Measurements from ENCODE around the gene CORT.

CORT gene

DNA sequence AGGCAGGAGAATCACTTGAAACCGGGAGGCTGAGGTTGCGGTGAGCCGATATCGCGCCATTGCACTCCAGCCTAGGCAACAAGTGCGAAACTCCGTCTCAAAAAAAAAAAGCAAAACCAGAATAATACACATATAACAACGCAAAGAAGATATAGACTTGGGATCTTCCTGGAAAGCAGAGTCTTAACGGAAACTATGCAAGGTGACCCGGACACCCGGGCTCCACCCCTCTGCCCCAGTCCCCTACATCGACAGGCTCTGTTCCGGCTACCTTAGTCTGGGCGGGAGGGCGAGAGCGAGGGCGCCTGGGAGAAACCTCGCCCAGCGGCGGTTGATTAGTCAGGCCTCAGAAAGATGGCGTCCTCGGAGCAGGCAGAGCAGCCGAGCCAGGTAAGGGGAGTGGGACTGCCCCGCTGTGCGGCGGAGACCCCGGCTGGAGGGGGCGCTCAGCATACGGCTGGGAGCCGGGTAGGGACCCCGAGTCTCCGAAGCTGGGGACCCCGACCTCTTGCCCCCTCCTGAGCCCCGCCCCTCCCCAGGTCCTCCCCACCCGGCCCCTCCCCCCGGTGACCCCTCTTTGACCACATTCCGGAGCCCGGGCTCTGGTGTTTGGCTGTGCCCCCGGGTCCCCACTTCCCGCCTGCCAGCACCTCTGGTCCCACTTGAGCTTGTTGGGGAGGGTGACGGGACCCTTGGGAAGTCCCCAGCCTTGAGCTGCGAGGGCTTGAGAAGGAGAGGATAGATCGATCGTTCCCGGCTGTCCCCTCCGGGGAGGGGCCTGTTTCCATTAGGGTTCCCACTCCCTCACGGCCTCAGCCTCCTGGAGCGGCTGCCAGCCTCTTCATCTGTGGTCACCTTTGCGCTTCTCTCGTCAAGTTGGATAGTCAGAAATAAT is 25.0 kb downstream of the CORT start, which contains the start of gene PEX14:
PEX14 (plus strand) TSS at position 338 of the 895 bp plus-strand sequence; CDS start at position 355, 17 bp downstream.
- peak; percentile 56 for DNase-seq (ENCODE audit: low read depth)

DNA sequence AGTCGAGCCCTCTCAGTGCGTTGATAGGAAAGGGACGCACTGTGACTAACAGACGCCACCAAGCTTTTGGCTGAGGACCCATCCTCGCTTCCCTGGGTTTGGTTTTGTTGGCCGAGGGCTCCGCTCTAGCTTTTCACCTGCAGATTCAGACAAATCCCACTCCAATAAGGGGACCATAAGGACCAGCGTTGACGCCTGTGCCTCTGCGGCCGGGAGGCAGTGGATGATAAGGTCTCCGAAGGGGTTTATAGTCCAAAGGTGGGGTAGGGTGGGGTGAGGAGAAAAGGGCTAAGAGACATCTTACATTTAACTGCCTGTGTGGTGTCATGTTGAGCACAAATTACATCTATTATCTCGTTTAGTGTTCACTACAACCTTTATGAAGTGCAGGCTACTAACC is 25.7 kb downstream of the CORT start:
- no peak for DNase-seq (ENCODE audit: low read depth)

DNA sequence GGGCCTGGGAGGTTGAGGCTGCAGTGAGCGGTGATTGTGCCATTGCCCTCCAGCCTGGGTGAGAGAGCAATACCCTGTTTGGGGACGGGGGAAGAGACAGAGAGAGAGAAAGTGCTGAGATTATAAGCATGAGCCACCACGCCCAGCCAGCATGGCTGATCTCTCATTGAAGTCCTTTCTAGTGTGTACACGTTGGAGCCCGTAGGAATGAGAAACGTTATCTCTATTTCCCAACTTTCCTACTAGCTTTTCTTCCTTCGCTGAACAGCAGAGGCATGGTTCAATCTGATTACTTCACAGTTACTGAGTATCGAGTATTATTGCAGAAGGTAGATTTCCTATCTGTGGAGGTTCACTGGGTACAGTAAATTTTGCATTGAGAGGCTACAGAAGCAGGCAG is 29.5 kb downstream of the CORT start:
- no peak for DNase-seq (ENCODE audit: low read depth)

DNA sequence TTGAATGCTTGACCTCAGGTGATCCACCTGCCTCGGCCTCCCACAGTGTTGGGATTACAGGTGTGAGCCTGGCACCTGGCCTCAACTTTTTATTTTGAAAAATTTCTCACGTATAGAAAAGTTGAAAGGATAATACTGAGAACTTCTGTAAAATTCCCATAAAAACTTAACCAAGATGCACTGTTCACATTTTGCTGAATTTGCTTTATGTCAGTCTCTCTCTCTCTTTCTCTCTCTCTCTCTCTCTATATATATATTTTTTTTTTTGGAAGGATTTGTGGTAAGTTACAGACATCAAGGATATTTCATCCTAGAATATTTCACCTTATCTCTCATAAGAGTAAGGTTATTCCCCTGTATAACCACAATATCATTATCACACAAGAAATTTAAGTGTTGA is 30.8 kb downstream of the CORT start:
- no peak for DNase-seq (ENCODE audit: low read depth)

DNA sequence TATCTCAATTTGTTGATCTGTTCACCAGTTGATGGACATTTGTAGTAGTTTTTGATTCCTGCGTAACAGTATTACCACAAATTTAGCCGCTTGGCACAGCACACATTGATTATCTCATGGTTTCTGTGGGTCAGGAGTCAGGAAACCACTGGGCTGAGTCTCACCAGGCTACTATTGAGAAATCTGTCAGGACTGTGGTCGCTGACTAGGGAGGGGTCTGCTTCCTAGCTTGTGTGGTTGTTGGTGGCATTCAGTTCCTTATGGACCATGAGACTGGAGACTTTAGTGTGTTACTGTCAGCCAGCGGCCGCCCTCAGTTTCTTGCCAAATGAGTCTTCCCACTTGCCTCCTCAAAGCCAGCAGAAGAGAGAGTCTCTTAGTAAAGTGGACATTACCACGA is 34.7 kb downstream of the CORT start:
- DNase-seq (ENCODE audit: low read depth), result no peak

DNA sequence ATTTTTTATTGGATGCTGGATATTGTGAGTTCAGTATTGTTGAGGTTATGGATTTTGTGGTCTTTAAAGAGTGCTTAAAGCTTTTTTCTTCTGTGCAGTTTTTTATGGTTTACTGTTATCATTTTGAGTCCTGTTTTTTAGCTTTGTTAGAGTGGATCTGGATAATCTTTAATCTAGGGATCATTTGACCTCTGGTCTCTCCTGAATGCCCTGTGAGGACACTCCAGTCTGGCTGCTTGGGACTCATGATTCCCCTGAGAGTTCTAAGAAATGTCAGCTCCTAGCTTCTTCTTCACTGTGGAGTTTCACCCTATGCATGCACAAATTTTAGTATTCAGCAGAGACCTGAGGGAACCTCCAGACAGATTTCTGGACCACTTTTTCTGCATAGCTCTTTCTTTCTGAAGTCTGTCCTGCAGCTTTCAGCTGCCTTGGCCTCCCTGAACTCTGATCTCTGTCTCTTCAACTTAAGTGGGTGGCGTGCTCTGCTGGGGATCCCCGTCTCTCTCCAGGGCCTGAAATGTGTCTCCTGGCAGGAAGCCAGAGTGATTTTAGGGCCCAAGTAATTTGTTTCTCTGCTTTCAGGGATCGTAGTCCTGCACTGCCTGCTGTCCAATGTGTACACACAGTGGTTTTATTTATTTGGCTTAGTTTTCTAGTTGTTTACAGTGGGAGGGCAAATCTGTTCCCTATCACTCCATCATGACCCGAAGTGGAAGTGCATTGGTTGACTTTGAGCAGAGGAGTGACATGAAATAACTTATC is 39.6 kb downstream of the CORT start:
- DNase-seq (ENCODE audit: low read depth), result no peak

DNA sequence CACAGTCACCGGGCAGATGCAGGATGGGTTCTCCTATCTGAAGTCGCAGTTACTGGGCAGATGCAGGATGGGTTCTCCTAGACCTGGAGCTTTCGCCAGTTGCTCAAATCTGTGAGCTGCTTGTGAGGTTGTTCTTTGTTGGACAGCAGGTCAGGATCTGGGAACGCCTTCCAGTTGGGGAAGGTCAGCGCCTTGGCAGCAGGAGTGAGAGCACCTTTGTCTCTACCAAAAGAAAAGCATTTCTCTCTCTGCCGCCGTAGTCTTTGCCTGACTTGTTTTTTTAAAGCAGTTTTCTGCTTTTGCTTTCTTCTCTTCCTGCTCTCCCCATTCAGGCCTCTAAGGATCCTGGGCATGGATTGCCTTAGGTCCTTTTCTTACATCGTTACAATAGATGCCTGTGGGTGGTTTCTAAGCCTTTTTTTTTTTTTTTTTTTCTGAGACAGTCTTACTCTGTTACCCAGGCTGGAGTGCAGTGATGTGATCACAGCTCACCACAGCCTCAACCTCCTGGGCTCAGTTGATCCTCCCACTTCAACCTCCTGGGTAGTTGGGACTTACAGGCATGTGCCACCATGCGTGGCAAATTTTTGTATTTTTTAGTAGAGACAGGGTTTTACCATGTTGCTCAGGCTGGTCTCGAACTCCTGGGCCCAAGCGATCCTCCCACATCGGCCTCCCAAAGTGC is 40.6 kb downstream of the CORT start:
- DNase-seq (ENCODE audit: low read depth), result no peak

DNA sequence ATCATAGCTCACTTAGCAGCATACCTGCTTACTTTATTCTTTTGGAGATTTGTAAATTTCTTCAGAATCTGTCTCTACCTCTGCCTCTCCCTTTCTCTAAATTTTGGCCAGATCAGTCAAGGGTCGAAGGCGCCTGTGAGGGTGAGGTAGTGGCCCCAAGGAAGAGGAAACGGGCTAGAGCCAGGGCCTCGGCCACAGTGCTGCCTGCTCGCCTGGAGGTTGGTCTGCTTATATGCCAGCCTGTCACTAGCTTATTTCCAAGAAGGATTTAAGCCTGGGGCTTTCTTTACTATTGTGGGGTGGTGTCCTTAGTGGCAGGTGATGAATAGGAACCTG is 44.6 kb downstream of the CORT start:
- no peak for DNase-seq (ENCODE audit: low read depth)

DNA sequence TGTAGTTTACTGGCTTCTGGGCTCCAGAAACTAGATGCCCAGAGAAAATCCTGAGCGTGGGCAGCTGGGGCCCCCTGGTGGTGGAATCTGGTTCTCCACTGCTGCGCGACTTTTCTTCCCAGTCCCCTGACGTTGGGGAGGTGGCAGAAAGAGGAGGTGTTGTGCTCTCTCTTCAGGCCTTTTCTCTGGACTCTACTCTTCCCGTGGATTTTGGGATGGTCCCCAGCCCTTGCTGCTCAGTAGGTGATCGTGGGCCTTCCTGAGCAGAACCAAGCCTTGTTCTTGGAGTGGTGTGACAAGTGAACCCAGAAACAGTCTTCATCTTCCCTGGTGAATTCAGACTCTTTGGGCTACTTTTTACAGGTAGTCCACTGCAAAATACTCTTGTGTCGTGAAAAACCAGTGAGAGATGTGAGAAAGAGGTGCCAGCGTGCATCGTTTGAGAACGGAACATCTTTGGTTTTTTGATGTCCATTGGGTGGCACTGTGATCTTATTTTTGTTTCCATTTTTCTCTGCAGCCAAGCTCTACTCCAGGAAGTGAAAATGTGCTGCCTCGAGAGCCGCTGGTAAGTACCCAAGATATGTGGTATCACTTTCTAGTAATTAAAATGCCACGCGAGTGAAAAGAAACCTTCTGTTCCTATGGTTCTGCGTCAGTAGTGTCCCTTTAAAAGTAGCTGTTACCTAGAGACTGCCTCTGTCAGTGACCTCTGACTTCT is 45.1 kb downstream of the CORT start:
- peak; percentile 73 for DNase-seq (ENCODE audit: low read depth)

DNA sequence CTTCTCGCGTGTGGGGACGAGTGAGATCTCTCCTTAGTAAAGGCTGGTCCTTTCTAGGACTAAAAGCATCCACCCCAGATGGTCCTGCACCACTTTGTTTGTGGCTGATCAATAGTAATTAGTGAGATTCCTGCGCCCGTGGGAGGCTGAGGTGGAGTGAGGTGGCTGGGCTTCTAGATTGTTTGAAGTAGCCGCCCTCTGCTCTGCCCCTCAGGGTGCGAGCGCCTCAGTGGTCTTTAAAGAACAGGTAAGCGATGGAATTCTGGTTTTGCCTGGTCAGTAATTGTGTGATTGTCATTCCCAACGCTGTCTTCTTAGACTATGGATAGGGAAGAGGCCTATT is 45.6 kb downstream of the CORT start:
- no peak for DNase-seq (ENCODE audit: low read depth)

DNA sequence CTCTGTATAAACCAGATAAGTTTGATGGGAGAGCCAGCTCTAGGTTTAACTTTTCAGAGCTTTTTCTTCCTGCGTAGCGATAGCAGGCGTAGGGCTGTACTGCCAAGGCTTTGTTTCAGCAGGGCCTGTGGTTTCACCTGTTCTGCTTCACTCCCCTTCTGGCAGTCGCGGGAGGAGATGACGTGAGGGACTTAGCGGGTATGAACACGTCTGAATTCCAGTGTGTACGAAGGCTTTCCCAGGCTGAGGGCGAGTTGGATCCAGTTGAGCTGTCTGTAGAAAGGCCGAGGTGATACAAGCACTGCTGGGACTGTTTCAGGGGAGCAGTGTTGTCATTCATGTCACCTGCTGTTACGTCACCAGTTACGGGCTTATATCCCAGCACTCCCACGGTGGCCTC is 46.1 kb downstream of the CORT start:
- DNase-seq (ENCODE audit: low read depth), result no peak

DNA sequence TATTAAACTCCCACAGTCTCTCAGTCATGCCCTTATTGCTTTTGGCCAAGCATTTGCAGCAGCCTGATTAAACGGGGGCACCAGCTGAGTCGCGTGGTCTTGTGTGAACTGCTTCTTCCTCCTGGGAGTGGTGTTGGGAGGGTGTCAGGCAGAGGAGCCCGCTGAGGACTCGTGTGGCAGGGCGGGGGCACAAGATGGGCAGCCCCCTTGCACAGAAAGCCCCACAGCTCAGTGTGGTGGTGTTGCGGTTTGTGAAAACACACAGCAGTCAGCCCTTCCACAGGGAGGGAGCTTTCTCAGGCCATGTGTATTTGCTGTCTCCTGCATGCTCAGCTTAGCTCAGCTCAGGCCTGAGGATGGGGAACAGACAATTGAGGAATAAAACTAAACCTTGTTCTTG is 47.3 kb downstream of the CORT start:
- no peak for DNase-seq (ENCODE audit: low read depth)

DNA sequence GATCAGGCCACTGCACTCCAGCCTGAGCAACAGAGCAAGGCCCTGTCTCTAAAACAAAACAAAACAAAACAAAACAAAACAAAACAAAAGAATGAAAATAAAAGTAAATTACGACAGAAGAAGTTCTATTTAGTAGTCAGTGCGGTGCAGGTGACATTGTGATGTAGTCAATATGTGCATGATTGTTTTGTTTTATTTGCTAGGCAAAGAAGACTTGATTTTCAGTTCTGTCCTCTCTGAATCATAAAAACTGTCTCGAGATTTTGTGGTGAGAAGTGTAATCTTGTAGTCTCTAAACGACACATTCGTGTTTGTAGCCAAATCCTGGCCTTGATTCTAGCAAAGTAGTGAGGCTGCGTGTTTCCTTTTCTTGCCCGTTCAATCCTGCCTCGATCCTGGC is 48.4 kb downstream of the CORT start:
- no peak for DNase-seq (ENCODE audit: low read depth)
